GM10847 (cell line): ENCODE measurements around the gene STEAP3.

ENCODE experiments used
- POLR2A ChIP-seq: IDR thresholded peaks from 2 replicates; pipeline ENCODE4 v1.6.1; 2011; ENCODE audit not compliant: insufficient read length; ENCODE audit errors: extremely low read depth

STEAP3 gene

GRCh38 chr2:119307419-119308140 lies 83.9 kb downstream of the STEAP3 start:
- TF ChIP-seq POLR2A: no peak

- no peak for TF ChIP-seq POLR2A
These were observed 85.2 kb downstream of the STEAP3 start for GRCh38 chr2:119308793-119309330.

- TF ChIP-seq POLR2A: no peak
These were observed 87.7 kb downstream of the STEAP3 start for GRCh38 chr2:119311371-119311770.

GRCh38 chr2:119311831-119312230 lies 88.2 kb downstream of the STEAP3 start:
- no peak for TF ChIP-seq POLR2A
